Upper lobe of right lung (tissue), 1 donor: ENCODE results near the gene PPP5C. TPM values are rescaled to one million over a fixed set of nuclear protein-coding genes. Genes with fewer than 3 reads are reported as not detected.
"Not testable (repeated sequence)": the region's sequence is repeated elsewhere in the genome, so short reads cannot be mapped to it uniquely, and the experiment has no call there.

ENCODE experiments used
- ATAC-seq: fragments of 200-7000 bp; cut with Tn5 transposase; one replicate; pipeline ENCODE4 v1.9.1; 2020; ENCODE audit warnings: mild to moderate bottlenecking, moderate library complexity
- DNase-seq: peaks from one replicate; pipeline ENCODE4 v3.0.0-alpha.2; 2020
- H3K27ac ChIP-seq: fragments of 200-600 bp; one replicate; pipeline ENCODE4 v1.8.0; 2022
- H3K27me3 ChIP-seq: fragments of 200-600 bp; one replicate; pipeline ENCODE4 v1.8.0; 2022; ENCODE audit warnings: mild to moderate bottlenecking
- H3K36me3 ChIP-seq: fragments of 200-600 bp; one replicate; pipeline ENCODE4 v1.8.0; 2022
- H3K4me1 ChIP-seq: fragments of 200-600 bp; one replicate; pipeline ENCODE4 v1.8.0; 2022
- H3K4me3 ChIP-seq: fragments of 200-600 bp; one replicate; pipeline ENCODE4 v1.8.0; 2022; ENCODE audit warnings: mild to moderate bottlenecking
- H3K9me3 ChIP-seq: fragments of 200-600 bp; one replicate; pipeline ENCODE4 v1.8.0; 2022
- intact Hi-C: fragments of 100-400 bp; cut with DNase I; formaldehyde crosslinking; loops from one replicate; pipeline ENCODE4 v1.11.0; 2022
- total RNA-seq: library from RNA; stranded (reverse); fragmentation: NEBNext Ultra II Directional; extraction: Animal tissue kit (Norgen Biotek cat#: 25700); gene quantifications from one replicate; pipeline ENCODE4 v1.2.1, GENCODE V29; 2021
- TF ChIP-seq, protein P1 (sequence below): fragments of 200-600 bp; IDR thresholded peaks from one replicate; pipeline ENCODE4 v1.8.0; 2022; ENCODE audit warnings: antibody characterized with exemption
- donor health status: DM: no; HTN: yes; CAD: no; lungs with severe emphysema.

Gene PPP5C
- total RNA-seq, 1 donor from 2014 or later: 50.0 TPM

DNA sequence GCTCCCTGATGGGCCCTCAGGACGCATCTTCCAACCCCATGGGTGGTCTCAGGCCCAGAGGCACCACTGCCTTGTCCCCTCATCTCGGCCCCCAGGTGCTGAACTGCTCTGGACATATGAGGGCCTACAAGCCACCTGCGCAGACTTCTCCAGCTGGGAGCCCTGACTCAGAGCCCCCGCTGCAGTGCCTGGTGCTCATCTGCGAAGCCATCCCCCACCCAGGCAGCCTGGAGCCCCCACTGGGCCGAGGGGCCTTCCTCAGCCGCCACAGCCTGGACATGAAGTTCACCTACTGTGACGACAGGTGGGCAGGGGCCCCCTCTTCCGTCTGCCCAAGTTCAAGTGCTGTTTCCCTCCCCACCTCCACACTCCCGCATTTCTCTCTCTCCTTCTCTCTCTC lies 37.8 kb upstream of the PPP5C start:
- Histone ChIP-seq H3K4me1 (no peaks in the 10 kb centered on the region), H3K9me3 (no peaks in the 10 kb centered on the region), H3K36me3 (peaks cover 57% of the 10 kb centered on the region), H3K27me3 (no peaks in the 10 kb centered on the region), H3K27ac (no peak overlapping the region), H3K4me3 (no peak overlapping the region)
- TF ChIP-seq, protein P1, sequence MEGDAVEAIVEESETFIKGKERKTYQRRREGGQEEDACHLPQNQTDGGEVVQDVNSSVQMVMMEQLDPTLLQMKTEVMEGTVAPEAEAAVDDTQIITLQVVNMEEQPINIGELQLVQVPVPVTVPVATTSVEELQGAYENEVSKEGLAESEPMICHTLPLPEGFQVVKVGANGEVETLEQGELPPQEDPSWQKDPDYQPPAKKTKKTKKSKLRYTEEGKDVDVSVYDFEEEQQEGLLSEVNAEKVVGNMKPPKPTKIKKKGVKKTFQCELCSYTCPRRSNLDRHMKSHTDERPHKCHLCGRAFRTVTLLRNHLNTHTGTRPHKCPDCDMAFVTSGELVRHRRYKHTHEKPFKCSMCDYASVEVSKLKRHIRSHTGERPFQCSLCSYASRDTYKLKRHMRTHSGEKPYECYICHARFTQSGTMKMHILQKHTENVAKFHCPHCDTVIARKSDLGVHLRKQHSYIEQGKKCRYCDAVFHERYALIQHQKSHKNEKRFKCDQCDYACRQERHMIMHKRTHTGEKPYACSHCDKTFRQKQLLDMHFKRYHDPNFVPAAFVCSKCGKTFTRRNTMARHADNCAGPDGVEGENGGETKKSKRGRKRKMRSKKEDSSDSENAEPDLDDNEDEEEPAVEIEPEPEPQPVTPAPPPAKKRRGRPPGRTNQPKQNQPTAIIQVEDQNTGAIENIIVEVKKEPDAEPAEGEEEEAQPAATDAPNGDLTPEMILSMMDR: no peak
- ATAC-seq (no peak), DNase-seq (no peak)
- intact Hi-C loops: no loop called here

DNA sequence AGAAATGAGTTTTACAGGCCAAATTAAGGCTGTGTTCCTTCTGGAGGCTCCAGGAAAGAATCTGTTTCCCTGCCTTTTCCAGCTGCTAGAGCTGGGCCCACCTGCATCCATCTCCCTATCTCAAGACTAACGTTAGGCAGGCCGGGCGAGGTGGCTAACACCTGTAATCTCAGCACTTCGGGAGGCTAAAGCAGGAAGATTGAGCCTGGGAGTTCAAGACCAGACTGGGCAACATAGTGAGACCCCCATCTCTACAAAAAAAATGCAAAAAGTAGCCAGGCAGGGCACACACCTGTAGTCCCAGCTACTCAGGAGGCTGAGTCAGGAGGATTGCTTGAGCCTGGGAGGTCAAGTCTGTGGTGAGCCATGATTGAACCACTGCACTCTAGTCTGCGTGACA lies 35.4 kb upstream of the PPP5C start:
- TF ChIP-seq, protein P1: no peak
- H3K27ac ChIP-seq: no peak overlapping the region
- ATAC-seq (no peak), DNase-seq (no peak)
- H3K4me1 ChIP-seq: no peaks in the 10 kb centered on the region
- no peak overlapping the region for H3K4me3 ChIP-seq
- peaks cover 41% of the 10 kb centered on the region for H3K36me3 ChIP-seq
- intact Hi-C loops: no loop called here
- H3K9me3 ChIP-seq: no peaks in the 10 kb centered on the region
- no peaks in the 10 kb centered on the region for H3K27me3 ChIP-seq

DNA sequence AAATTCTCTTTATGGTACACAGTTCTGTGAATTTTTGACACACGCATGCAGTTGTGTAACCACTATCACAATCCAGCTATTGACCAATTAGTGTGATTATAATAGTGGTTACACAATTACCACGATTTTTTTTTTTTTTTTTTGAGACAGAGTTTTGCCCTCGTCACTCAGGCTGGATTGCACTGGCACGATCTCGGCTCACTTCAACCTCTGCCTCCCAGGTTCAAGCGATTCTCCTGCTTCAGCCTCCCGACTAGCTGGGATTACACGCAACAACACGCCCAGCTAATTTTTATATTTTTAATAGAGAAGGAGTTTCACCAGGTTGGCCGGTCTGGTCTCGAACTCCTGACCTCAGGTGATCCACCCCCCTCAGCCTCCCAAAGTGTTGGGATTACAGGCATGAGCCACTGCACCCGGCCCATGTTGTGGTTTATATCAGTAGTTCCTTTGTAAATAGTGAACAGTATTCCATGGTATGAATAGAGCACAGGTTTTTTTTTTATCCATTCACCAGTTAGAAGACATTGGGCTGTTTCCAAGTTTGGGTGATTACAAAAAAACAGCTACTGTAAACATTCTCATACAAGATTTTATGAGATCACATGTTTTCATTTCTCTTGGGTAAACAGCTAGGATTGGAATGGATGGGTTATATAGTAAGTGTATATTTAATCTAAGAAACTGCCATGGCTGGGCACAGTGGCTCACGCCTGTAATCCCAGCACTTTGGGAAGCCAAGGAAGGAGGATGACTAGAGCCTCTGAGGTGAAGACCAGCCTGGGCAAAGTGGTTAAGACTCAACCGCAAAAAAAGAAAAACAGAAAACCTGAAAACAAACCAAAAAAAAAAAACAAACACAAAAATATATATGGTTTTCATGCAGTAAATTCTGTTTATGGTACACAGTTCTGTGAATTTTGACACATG lies 33.1 kb upstream of the PPP5C start:
- not testable (repeated sequence) for H3K27ac ChIP-seq, ATAC-seq, DNase-seq

DNA sequence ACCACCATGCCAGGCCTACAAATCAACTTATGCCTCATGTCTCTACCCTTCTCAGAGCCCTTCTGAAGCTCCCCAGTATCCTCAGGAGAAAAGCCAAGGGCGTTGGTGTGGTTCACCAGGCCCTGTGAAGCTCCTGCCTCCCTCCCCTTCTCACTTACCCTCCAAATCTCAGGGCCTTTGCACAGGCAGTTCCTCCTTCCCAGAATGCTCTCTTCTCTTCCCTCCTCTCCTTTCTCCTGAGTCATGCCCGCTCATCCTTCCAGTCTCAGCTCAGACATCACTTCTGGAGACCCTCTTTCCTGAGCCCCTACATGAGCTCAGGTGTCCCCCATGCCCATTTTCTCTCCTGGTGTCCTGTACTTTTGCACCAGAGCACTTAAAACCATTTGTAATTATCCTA lies 29.5 kb upstream of the PPP5C start:
- Histone ChIP-seq H3K27ac (no peak overlapping the region), H3K9me3 (no peaks in the 10 kb centered on the region), H3K36me3 (peaks cover 49% of the 10 kb centered on the region), H3K4me3 (no peak overlapping the region), H3K4me1 (no peaks in the 10 kb centered on the region), H3K27me3 (no peaks in the 10 kb centered on the region)
- ATAC-seq (no peak), DNase-seq (no peak)
- TF ChIP-seq, protein P1: no peak
- intact Hi-C loops: no loop called here

More for the DNA sequence above, 33.1 kb upstream of the PPP5C start:
- H3K9me3 ChIP-seq, H3K27me3 ChIP-seq, intact Hi-C loops, H3K4me1 ChIP-seq, H3K4me3 ChIP-seq: not testable (repeated sequence)
- H3K36me3 ChIP-seq: peaks cover 45% of the 10 kb centered on the region

DNA sequence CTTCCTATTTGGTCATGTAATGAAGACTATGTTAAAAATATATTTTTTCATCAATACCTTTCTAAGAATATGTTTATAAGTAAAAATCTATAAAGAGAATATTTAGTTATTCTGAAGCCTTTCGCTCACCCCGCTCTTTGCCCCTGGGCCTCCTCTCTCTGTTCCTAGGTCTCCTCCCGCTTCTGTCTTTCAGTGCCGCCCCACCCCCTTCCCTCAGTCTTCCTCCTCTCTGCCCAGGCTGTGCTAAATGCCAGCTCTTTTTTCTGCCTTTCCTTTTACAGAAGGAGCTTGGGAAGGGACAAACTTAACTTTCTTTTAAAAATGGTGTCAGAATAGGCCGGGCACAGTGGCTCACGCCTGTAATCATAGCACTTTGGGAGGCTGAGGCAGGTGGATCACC lies 27.3 kb upstream of the PPP5C start:
- H3K27ac ChIP-seq: no peak overlapping the region
- H3K36me3 ChIP-seq: peaks cover 61% of the 10 kb centered on the region
- DNase-seq (no peak), ATAC-seq (no peak)
- intact Hi-C loops: no loop called here
- H3K4me1 ChIP-seq: no peaks in the 10 kb centered on the region
- H3K9me3 ChIP-seq: no peaks in the 10 kb centered on the region
- TF ChIP-seq, protein P1: no peak
- no peak overlapping the region for H3K4me3 ChIP-seq
- no peaks in the 10 kb centered on the region for H3K27me3 ChIP-seq

DNA sequence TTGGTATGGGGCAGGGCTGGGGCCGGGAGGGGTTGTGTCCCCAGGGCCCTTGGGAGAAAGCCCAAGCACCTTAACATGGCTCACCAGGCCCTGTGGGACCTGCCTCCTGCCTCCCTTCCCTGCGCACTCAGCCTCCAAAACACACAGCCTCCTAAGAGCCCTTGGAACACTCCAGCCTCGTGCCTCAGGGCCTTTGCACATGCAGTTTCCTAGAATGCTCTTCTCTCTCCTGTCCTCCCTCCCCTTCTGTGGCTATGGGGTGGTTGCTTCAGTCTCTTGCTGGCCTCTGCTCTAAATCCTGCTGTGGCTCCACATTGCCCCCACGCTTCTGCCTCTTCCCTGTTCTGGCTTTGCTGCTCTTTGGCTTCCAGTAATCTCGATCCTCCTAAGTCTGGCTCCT lies 26.3 kb upstream of the PPP5C start:
- no peak overlapping the region for H3K4me3 ChIP-seq
- intact Hi-C loops: no loop called here
- peaks cover 69% of the 10 kb centered on the region for H3K36me3 ChIP-seq
- no peak for ATAC-seq
- no peak for DNase-seq
- H3K9me3 ChIP-seq: no peaks in the 10 kb centered on the region
- H3K4me1 ChIP-seq: no peaks in the 10 kb centered on the region
- H3K27ac ChIP-seq: no peak overlapping the region
- TF ChIP-seq, protein P1: no peak
- no peaks in the 10 kb centered on the region for H3K27me3 ChIP-seq
